Stimulated activated CD8-positive, alpha-beta memory T cell treated with anti-CD3 and anti-CD28 coated beads, Interleukin-4, amount 100 ng/mL, for 24 hours (primary cell): ENCODE results near the gene ACP2.

Source experiments
- DNase-seq: peaks from one replicate; pipeline ENCODE4 v3.0.0-alpha.2; 2020; ENCODE audit warnings: low read depth

ACP2 gene, protein sequence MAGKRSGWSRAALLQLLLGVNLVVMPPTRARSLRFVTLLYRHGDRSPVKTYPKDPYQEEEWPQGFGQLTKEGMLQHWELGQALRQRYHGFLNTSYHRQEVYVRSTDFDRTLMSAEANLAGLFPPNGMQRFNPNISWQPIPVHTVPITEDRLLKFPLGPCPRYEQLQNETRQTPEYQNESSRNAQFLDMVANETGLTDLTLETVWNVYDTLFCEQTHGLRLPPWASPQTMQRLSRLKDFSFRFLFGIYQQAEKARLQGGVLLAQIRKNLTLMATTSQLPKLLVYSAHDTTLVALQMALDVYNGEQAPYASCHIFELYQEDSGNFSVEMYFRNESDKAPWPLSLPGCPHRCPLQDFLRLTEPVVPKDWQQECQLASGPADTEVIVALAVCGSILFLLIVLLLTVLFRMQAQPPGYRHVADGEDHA

DNA sequence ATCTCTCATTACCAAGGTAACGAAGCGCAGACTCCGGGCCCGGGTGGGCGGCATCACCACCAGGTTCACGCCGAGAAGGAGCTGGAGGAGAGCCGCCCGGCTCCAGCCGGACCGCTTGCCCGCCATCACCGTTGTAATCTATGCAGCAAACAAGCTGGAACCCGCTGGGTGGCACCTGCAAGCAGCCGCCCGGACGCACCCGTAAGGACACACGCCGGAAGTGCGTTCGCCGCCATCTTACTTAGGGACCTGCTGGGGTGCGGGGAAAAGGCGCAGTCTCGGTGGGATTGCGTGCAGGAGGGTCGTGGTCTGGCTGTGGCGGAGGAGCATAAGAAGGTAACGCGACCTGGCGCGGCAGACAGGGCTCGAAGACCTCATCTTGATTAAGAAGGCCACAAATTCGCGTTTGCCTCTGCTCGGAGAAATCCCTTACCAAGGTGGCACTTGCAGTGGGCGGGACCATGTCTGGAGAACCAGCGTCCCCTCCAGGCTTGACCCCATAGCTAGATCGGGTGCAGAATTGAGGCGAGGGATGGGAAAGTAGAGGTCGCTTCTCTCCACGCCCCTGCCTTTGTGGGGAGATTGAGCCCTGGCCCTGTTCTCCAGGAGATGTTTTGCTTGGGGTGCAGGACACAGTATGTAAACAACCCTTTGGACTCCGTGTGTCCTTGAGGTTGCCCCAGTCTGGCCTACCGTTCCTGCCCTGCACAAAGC is at the start of gene ACP2:
Gene ACP2 (minus strand): TSS at position 151 of the 714 bp plus-strand sequence. CDS start 25 bp downstream, at position 126.
- DNase-seq = peak; percentile 74

DNA sequence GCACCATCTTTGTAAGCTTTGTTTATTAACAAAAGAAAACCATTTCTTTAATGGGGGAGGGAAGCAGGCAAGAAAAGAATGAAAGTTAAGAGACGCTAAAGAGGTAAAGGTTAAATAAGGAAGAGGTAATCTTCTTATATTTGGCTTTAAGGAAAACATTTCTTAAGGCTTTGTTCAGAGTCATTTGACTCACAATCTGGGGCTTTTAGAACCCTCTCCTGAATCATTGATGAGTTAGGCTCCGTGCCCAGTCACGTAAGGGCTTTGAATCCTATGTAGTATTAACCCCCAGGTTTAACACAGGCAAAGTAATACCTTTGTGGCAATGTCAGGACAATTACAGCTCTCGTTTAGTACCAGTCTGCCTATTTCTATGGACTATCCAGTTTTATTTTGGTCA is 47.4 kb upstream of the ACP2 start:
- no peak for DNase-seq

DNA sequence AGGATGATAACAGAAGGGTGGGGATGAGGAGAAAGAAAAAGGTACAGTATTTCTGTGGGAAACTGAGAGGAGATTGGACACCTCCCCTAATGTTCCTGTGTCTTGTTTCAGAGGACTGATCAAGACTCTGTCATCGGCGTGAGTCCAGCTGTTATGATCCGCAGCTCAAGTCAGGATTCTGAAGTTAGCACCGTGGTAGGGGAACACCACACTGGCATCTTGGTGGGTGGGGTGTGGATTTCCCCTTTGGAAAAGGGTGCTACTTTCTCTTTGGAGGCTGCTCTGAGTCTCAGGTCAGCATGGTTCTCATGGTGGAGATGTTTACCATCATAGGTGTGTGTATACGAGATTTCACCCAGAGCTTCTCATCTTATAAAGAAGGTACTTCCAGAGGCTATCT is 46.8 kb upstream of the ACP2 start:
- no peak for DNase-seq

DNA sequence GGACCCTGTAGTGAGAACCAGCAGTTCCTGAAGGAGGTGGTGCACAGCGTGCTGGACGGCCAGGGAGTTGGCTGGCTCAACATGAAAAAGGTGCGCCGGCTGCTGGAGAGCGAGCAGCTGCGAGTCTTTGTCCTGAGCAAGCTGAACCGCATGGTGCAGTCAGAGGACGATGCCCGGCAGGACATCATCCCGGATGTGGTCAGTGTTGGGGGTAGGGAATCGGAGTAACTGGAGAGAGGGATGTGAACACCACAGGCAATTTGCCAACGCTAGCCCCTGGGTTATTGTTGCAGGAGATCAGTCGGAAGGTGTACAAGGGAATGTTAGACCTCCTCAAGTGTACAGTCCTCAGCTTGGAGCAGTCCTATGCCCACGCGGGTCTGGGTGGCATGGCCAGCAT is 41.2 kb upstream of the ACP2 start:
- DNase-seq = no peak

DNA sequence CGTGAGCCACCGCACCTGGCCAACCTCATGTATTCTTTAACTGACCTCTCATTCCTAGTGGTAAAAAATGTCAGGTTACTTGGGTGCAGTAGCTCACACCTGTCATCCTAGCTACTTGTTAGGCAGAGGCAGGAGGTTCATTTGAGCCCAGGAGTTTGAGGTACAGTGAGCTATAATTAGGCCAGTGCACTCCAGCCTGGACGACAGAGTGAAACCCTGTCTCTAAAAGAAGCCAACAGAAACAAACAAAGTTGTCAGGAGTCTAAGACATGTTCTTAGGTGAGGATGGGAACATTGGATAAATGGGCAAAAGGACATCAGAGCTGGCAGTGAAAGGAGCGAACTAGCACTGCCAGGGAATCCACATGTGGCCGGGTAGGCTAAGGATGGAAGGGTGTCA is 39.5 kb upstream of the ACP2 start:
- no peak for DNase-seq

DNA sequence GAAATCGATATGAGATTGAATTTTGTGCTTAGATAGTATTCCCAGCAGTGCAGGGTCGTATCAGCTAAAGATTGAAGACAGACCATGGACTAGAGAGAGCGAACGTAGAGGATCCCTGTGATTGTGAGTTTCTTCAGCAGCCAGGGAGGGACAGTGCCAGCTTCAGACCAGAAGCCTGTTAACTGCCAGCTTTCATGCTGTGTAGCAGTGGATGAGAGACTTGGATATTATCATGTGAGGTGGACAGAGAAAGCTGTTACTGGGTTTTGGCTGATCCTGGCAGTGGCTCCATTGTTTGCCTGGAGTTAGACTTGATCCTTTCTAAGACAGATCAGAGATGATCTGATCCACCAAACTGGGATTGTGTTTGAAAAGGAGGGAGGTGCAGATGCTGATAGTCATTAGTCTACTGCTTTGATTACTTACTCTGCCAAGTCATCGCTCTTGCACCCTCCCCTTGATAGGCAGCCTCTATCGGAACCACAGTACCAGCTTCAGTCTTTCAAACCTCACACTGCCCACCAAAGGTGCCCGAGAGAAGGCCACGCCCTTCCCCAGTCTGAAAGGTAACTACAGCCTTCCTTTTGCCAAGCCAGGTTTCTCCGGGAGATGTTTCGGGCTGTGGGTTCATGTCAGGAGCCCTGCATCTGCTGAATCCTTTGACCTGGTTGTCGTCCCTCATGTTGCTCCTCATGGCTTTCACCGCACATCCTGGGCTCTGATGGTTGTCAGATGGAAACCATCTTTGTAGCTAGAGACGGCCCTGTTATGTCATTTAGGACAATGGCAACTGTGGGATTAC is 37.6 kb upstream of the ACP2 start:
- DNase-seq = no peak

DNA sequence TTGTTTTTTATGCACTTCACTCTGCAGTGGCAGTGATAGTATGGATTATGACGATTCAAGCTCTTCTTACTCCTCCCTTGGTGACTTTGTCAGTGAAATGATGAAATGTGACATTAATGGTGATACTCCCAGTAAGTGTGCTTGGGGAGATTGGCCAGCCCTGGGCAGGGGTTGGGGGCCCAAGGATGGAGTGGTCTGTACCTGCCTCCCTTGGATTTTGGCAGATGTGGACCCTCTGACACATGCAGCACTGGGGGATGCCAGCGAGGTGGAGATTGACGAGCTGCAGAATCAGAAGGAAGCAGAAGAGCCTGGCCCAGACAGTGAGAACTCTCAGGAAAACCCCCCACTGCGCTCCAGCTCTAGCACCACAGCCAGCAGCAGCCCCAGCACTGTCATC is 35.5 kb upstream of the ACP2 start:
- DNase-seq = no peak

DNA sequence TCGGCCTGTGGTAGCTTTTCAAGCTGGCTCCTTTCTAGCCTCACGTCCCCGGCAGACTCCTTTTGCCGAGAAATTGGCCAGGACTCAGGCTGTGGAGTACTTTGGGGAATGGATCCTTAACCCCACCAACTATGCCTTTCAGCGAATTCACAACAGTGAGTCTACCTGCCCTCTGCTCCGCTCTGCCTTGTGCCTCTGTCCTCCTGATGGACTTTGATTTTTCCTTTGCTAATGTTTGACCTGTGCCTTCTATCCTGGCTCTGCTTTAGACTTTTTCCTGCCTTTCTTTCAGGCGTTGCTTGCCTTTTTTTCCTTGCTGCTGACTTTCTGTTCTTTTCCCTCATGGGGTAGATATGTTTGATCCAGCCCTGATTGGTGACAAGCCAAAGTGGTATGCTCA is 33.8 kb upstream of the ACP2 start:
- no peak for DNase-seq

DNA sequence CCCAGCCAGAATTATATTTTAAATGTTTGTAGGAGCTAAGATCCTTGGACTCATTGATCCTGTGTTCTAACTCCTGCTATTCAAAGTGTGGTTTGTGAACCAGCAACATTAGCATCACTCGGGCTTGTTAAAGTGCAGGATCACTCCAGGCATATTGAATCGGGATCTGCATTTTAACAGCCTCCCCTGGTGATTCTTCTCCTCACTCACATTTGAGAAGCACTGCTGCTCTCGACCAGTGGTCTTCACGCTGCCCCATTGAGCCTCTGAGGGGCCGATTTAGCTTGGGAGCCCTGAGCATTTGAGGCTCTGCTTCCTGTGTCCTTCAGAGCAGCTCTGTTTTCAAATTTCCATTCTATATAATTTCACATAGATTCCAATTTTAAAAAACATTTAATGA is 32.2 kb upstream of the ACP2 start:
- no peak for DNase-seq

DNA sequence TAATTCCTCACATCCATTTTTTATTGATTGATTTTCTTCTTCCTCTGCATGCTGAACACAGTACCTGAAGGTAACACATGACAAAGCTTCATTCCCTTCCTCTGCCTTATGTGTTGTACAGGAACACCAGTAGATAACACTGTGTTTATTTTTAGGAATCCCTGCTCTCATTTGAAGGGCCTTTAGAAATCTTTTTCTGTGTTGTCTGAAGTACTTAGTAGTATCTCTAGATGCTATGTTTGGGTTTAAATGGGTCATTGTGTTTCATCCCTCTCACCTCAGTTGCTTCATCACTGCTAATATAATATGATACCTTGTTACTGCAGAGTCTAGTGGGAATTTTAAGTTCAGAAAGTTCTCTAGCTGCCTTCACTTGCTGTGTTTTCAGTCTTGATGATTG is 31.5 kb upstream of the ACP2 start:
- DNase-seq = no peak

DNA sequence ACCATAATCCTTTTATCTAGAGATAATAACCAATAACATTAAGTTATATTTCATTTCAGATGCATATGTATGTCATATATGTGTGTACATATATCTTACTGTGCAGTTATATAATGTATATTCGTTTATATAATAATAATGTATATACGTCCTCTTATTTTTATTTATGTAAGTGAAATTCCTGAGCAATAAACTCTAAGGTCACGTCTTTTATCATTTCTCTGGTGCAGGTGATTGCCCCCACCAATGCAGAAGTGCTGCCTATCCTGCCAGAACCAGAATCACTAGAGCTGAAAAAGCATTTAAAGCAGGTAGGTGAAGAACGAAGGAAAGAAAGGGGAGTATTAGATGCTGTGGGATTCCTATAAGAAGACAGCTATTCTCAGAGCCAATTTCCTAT is 30.2 kb upstream of the ACP2 start:
- DNase-seq = no peak

DNA sequence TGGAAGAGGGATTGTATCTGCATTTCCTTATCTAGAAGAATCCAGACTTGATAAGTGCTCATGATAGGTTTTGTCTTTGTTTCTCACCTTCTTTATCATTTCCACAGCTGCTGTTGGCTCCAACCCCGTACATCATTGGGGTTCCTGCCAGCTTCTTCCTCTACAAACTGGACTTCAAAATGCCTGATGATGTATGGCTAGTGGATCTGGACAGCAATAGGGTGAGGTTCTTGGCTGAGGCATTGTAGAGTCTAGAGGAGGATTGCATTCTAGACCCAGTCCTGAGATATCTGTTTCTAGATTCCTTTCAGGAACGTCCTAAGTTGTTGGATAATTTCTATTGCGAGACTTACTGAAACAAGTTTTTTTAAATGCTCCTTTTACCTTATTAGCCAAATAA is 29.4 kb upstream of the ACP2 start:
- DNase-seq = no peak

DNA sequence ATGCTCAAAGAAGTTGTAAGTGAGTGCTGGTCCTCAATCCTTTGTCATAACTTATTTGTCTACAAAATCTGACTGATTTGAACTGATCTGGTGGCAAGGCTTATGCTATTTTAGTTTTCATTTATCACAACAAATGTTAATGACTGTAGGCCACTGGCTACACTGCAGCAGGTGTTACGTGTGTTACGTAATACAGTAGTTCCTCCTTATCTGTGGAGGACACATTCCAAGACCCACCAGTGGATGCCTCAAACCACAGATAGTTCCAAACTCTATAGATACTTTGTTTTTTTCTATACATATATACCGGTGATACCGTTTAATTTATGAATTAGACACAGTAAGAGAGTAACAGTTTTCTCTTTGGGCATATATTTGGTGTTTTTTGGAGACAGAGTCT is 28.3 kb upstream of the ACP2 start:
- no peak for DNase-seq

DNA sequence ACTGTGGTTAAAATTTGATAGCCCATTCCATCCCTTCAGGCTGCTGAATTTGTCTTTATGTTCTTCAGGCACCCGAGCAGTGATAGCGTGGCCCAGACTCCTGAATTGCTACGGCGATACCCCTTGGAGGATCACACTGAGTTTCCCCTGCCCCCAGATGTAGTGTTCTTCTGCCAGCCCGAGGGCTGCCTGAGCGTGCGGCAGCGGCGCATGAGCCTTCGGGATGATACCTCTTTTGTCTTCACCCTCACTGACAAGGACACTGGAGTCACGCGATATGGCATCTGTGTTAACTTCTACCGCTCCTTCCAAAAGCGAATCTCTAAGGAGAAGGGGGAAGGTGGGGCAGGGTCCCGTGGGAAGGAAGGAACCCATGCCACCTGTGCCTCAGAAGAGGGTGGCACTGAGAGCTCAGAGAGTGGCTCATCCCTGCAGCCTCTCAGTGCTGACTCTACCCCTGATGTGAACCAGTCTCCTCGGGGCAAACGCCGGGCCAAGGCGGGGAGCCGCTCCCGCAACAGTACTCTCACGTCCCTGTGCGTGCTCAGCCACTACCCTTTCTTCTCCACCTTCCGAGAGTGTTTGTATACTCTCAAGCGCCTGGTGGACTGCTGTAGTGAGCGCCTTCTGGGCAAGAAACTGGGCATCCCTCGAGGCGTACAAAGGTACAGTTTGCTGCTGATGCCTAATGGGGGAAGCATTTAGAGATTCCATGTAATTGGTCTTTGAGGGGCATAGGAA is 26.1 kb upstream of the ACP2 start:
- DNase-seq = no peak

DNA sequence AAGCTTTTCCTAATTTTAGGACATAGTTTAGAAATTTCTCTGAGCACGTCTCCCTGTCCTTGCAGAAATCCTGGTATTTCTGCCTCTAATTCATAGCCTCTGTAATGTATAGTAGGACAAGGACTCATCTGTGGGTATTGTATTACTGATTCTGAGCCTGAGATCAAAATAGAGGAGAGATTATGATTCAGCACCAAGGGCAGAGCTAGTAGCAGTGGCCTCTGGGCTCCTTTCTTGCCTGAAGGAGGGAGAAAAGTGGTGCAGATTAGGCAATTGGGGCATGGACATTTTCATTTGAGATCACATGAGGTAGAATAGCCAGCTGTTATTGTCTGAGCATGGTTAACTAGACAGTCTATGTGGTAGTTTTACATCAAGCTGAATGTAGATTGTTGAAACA is 24.1 kb upstream of the ACP2 start:
- DNase-seq = no peak

DNA sequence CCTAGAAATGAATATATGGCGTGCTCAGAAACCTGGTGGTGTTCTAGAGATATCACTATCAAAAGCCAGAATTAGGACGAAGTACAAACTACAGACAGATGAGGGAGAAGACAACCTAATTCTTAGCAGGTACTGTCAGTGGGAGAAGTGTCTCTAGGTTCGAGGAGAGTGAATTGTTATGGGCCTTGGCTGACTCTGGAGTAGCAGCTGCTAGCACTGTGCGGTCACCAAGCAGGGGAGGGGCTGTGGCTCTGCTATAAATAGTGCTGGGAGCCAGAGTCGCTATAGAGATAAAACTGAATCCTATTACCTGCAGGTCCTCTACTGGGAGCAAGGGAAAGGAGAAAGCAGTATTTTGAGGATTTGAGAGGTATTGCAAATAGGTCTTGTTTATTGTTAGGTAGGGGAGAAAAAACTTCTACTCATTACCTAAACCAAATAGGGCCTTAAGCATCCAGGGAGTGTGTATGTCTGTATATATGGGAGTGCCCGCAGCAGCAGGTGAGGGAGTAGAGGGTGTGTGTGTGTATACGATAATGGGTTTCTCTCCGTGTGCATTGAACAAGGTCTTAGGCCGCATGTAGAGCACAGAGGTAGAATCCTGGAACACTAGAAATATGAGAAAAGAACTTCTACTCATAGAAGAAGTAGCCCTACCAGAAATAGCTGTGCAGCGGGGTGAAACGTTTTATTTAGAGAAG is 23.5 kb upstream of the ACP2 start:
- no peak for DNase-seq

DNA sequence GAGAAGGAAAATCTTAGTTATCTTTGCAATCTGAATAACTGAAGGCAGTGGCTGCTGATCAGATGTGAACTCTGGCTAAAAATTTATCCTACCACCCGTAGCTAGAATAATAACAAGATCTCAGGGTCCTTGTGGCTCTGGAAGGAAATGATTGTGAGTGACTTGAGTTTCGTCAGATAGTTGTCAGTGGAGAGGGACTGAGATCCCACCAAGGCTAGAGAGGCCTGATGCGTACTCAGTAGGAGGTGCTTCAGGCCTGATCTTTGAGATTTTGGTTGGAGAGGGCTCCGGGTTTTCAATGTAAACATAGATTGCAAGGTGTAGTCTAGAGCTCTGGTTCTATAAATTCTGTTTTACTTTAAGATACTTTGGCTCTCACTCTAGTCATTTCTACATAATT is 22.7 kb upstream of the ACP2 start:
- no peak for DNase-seq

DNA sequence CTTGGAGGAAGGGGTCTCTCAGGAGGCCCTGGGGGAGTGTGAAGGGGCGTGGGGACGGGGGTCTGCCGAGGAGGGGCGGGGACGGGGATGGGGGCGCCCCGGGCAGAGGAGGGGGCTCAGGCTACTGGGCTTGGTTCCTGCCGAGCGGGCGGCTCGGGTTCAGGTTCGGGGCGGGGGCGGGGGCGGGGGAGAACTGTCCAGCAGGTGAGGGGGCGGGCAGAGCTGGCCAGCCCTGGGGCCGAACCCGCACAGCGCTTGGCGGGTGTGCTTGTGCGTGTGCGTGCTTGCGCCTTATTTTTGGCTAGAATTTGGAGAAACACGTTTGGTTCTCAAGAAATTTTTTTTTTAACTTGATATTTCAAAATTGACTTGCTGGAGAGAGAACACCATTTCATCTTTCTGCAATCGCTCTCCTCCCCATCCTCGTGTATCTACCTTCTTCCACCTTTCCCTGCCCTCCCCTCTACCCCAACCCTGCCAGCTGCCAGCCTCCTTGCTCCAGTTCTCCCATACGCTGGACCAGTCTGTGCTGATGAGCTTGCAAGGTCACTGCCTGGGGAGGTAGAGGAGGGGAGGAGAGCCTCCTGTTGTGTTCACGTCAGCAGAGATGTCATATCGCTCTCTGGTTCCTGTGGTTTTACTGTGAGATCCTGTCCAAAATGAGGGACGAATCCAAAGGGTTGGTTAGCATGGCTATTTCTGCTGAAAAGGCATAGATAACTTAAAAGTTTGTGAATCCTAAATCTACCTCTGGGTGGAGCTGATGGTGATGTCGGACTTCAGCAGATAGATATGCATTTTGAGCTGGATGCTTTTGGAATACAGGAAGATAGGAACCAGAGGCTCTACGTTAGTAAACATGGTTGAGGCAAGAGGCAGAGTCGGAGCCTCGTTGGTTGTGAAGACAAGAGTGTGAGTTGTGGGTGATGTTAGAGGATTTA is 22.0 kb upstream of the ACP2 start:
- DNase-seq = no peak

DNA sequence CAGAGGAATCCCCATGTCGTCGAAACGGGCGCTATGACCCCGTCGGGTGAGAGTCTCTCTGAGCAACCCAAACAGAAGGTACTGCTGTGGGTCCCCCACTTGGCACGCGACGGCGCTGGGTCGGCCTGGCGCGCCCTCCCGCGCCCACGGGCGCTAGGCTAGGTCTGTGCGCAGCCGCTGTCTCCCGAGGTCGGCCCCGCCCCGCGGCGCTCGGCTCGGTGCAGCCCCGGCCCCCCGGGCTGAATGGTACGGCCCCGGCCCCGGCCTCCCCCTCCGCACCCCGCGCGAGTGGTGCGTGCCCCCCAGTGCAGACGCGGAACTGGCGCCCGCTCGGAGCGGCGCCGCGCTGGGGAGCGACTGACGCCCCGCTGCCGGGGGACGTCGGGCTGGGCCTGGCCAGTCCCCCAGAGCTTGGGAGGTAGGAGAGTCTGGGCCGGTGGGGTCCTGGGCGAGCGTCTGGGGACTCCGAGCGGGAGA is 21.3 kb upstream of the ACP2 start, which contains the start of gene MADD:
Gene MADD (plus strand): TSS at position 305 of the 477 bp plus-strand sequence.
- DNase-seq = peak; percentile 87
